Astrocyte of the spinal cord (primary cell): Measurements from ENCODE around the gene NANS.
"Not testable (repeated sequence)": the region's sequence is repeated elsewhere in the genome, so short reads cannot be mapped to it uniquely, and the experiment has no call there.

Source experiments
- DNase-seq: peaks from one replicate; pipeline ENCODE4 v3.0.0; 2011; ENCODE audit warnings: low read depth, low spot score
- H3K4me3 ChIP-seq: 2 replicates; pipeline ENCODE4 v1.5.1; 2011; ENCODE audit warnings: low read depth, mild to moderate bottlenecking, low read length, moderate library complexity
- in situ Hi-C: cut with HindIII; loops from 2 replicates; pipeline ENCODE4 v1.10.0; 2017; ENCODE audit warnings: low sequenced_read_pairs
- TF ChIP-seq, protein P1 (sequence below): IDR thresholded peaks from 2 replicates; pipeline ENCODE4 v1.5.1; 2012; ENCODE audit warnings: low read depth, mild to moderate bottlenecking, low read length, inconsistent platforms

NANS gene

DNA sequence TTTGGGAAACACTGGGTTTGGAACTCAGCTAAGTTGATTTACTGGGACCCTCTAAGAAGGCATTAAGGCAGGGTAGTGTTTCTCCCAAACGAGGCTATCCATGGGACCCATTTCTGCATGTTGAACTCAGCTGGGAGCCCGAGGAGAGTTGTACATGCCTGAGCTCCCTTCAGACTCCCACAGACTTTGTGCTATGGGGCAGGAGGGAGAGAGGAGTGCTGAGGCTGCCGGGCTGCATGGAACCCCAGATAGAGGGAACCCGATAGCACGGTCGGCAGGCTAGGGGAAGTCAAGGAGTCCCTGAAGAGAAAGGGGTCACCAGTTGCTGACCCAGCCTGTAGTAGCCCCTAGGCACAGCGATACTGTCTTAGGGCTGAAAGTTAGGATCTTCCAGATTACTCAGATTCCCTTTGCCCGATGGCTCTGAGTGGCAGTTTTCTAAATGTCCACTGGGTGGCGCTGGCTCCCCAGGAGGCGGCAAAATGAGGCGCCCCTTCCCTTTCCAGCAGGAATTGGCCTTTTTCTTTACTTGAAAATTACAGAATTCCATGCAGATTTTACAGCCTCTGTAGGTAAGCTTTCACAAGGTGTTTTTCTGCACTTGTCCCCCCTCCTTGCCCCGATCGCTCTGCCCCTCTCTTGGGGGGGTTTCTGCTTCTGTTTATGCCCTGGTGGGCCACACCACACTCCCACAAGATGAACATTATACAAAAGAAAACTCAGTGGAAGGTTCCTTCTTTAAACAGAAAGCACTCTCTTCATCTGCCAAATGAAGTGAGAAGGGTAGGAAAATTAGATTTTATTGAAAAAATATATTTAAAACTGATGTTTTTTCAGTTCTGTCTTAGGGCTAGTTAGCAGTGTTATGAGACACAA lies 17.8 kb downstream of the NANS start:
- no peak overlapping the region for H3K4me3 ChIP-seq
- TF ChIP-seq, protein P1, sequence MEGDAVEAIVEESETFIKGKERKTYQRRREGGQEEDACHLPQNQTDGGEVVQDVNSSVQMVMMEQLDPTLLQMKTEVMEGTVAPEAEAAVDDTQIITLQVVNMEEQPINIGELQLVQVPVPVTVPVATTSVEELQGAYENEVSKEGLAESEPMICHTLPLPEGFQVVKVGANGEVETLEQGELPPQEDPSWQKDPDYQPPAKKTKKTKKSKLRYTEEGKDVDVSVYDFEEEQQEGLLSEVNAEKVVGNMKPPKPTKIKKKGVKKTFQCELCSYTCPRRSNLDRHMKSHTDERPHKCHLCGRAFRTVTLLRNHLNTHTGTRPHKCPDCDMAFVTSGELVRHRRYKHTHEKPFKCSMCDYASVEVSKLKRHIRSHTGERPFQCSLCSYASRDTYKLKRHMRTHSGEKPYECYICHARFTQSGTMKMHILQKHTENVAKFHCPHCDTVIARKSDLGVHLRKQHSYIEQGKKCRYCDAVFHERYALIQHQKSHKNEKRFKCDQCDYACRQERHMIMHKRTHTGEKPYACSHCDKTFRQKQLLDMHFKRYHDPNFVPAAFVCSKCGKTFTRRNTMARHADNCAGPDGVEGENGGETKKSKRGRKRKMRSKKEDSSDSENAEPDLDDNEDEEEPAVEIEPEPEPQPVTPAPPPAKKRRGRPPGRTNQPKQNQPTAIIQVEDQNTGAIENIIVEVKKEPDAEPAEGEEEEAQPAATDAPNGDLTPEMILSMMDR = peak; percentile 98
- DNase-seq = peak; percentile 62
- in situ Hi-C loops = no loop called here

DNA sequence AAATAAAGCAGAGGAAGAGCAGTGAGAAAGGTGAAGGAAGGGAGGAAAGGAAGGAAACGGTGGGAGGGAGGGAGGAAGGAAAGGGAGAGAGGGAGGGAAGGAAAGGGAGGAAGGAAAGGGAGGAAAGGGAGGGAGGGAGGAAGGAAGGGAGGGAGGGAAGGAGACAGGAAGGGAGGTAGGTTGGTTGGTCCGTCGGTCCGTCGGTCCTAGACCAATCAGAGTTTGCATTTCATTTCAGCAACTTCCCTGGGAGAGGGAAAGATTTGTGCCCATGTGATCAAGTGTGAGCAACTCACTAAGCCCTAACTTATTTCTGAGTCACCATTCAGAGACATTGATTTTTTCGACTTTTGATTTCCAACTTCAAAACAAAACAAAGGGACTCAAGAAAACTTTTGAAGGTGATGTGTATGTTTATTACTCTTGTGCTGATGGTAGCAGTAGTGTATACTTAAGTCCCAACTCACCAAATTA lies 18.8 kb downstream of the NANS start:
- peak; percentile 63 for DNase-seq
- H3K4me3 ChIP-seq = no peak overlapping the region
- in situ Hi-C loops = no loop called here
- TF ChIP-seq, protein P1 = no peak

DNA sequence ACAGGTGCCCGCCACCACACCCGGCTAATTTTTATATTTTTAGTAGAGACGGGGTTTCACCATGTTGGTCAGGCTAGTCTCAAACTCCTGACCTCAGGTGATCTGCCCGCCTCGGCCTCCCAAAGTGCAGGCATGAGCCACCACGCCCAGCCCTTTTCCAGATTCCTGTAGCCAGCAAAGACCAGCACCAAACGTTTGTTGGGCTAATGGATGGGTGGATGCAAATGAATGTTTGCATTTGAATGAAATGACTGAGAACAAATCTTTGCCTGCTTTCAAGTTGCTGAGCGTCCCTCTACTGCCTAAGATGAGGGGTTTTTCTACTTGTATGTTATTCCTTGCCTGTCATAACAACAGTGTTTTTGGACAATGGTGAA lies 20.0 kb downstream of the NANS start:
- in situ Hi-C loops, H3K4me3 ChIP-seq, DNase-seq: not testable (repeated sequence)

DNA sequence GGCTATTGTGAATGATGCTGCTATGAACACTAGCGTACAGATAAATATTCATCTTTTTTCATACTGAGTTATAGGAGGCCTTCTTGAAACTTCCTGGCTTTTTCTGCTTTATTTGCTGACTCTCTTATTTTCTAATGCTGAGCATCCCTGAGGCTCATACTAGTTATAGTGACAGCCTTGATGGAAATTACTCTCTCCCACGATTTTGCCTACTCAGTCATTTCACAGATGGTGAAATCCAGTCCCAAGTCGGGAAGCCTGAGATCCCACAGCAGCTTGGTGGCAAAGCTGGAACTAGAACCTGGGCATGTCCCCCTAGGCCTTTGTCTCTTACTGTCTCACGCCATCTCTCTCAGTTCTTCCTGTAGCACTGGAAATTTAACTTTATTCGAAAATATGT lies 22.4 kb downstream of the NANS start:
- H3K4me3 ChIP-seq = no peak overlapping the region
- DNase-seq = no peak
- in situ Hi-C loops = no loop called here
- TF ChIP-seq, protein P1 = no peak

- TF ChIP-seq, protein P1 = no peak
- no peak overlapping the region for H3K4me3 ChIP-seq
- in situ Hi-C loops = no loop called here
- DNase-seq = no peak
Measured at GRCh38 chr9:98080326-98080725, 23.8 kb downstream of the NANS start.

DNA sequence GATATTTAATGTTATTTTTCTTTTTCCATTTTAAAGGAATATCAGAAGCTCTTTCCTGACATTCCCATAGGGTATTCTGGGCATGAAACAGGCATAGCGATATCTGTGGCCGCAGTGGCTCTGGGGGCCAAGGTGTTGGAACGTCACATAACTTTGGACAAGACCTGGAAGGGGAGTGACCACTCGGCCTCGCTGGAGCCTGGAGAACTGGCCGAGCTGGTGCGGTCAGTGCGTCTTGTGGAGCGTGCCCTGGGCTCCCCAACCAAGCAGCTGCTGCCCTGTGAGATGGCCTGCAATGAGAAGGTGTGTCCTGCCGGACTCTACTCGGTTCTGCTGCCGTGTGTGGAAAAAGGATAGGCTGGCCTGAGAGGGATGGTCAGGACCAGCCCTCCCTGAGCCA lies 24.2 kb downstream of the NANS start:
- in situ Hi-C loops = no loop called here
- H3K4me3 ChIP-seq = no peak overlapping the region
- no peak for DNase-seq
- TF ChIP-seq, protein P1 = no peak

GRCh38 chr9:98081477-98082219 lies 25.1 kb downstream of the NANS start:
- no peak overlapping the region for H3K4me3 ChIP-seq
- DNase-seq = no peak
- TF ChIP-seq, protein P1 = no peak
- in situ Hi-C loops = no loop called here
